Endothelial cell (in vitro differentiated cells): ENCODE measurements around the gene TOX4. TPM values are rescaled to one million over a fixed set of nuclear protein-coding genes. Genes with fewer than 3 reads are reported as not detected.

Source experiments
- DNase-seq: peaks from one replicate; pipeline ENCODE4 v3.0.0; 2021; ENCODE audit warnings: low spot score
- H3K27ac Mint-ChIP-seq: one replicate; pipeline ENCODE4 v1.8.0; 2021; ENCODE audit warnings: mixed read lengths, inconsistent platforms; ENCODE audit not compliant: unreplicated experiment
- H3K27me3 Mint-ChIP-seq: one replicate; pipeline ENCODE4 v1.8.0; 2021; ENCODE audit warnings: mild to moderate bottlenecking, moderate library complexity, mixed read lengths, inconsistent platforms; ENCODE audit not compliant: unreplicated experiment
- H3K36me3 Mint-ChIP-seq: one replicate; pipeline ENCODE4 v1.8.0; 2021; ENCODE audit warnings: mild to moderate bottlenecking, low read depth, mixed read lengths, inconsistent platforms; ENCODE audit not compliant: unreplicated experiment
- H3K4me1 Mint-ChIP-seq: one replicate; pipeline ENCODE4 v1.8.0; 2021; ENCODE audit warnings: mild to moderate bottlenecking, mixed read lengths, inconsistent platforms; ENCODE audit not compliant: unreplicated experiment
- H3K4me3 Mint-ChIP-seq: one replicate; pipeline ENCODE4 v1.8.0; 2021; ENCODE audit warnings: mild to moderate bottlenecking, mixed read lengths, inconsistent platforms; ENCODE audit not compliant: unreplicated experiment
- H3K9me3 Mint-ChIP-seq: one replicate; pipeline ENCODE4 v1.8.0; 2021; ENCODE audit warnings: mixed read lengths, inconsistent platforms; ENCODE audit not compliant: unreplicated experiment
- CTCF ChIP-seq: fragments of 200-600 bp; sonication (generic); IDR thresholded peaks from one replicate; pipeline ENCODE4 v1.5.0; 2021; ENCODE audit warnings: antibody characterized with exemption; ENCODE audit not compliant: unreplicated experiment
- total RNA-seq: library from RNA; stranded (reverse); fragmentation: NEBNext Ultra II Directional; extraction: Animal tissue kit (Norgen Biotek cat#: 25700); gene quantifications from one replicate; pipeline ENCODE4 v1.2.1, GENCODE V29; 2021; ENCODE audit not compliant: unreplicated experiment

TOX4 gene
- total RNA-seq, 1 donor from 2014 or later = 70.8 TPM

DNA sequence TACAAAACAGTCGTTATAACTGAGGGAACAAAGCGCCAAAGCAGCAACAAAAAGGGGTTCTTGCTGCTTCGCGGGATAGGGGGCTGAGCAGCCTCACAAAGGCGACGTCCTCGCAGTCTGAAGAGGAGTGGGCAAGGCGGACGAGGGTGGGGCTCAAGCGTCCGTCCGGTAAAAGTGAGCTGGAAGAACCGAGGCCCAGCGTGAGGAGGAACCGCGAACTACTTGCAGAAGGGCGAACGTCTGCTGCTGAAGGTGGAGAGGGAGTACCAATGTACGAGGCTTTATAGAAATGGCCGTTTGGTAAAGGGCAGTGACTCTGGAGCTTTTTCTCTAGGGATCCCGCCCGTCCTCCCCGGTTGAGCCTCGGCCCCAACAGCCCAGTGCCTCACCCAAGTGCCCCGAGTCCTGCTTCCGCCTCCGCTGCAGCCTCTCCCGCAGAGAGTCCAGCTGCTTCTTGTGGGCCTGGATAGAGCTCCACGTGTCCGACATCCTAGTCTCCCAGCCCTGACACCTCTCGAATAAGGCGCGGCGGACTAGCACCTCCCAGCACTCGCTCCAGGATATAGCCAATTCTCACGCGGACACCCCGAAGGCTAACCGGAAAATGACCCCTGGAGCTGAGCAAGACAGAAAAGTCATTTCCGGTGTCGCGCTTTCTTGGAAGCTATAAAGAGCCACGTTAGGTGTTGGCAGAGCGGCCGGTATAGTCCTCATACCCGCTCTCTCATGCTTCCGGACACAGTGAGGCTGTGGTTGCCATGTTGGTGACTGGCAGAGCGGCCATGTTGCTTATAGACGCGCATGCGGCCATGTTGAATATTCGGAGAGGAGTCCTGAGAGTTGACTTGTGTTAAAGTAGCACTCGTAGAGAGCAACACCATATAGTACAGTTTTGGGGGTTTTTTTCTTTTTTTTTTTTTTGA lies 34.0 kb downstream of the TOX4 start, which contains the start of gene METTL3:
Gene METTL3 (minus strand): TSS at position 606 of the 923 bp plus-strand sequence. CDS start 117 bp downstream, at position 489.
- peak; percentile 86 for DNase-seq
- H3K9me3 Mint-ChIP-seq = no peaks in the 10 kb centered on the region
- TF ChIP-seq CTCF = no peak
- peaks cover 16% of the 10 kb centered on the region for H3K36me3 Mint-ChIP-seq
- H3K27ac Mint-ChIP-seq = peak within 1 kb of the TSS; percentile 92
- peak within 1 kb of the TSS; percentile 94 for H3K4me3 Mint-ChIP-seq
- peaks cover 17% of the 10 kb centered on the region for H3K4me1 Mint-ChIP-seq
- peaks cover 7% of the 10 kb centered on the region for H3K27me3 Mint-ChIP-seq

GRCh38 chr14:21514341-21514740 lies 37.3 kb downstream of the TOX4 start:
- H3K27me3 Mint-ChIP-seq = peaks cover 7% of the 10 kb centered on the region
- no peak overlapping the region for H3K27ac Mint-ChIP-seq
- peaks cover 13% of the 10 kb centered on the region for H3K4me1 Mint-ChIP-seq
- no peak overlapping the region for H3K4me3 Mint-ChIP-seq
- H3K9me3 Mint-ChIP-seq = no peaks in the 10 kb centered on the region
- H3K36me3 Mint-ChIP-seq = peaks cover 6% of the 10 kb centered on the region
- TF ChIP-seq CTCF = no peak
- no peak for DNase-seq

DNA sequence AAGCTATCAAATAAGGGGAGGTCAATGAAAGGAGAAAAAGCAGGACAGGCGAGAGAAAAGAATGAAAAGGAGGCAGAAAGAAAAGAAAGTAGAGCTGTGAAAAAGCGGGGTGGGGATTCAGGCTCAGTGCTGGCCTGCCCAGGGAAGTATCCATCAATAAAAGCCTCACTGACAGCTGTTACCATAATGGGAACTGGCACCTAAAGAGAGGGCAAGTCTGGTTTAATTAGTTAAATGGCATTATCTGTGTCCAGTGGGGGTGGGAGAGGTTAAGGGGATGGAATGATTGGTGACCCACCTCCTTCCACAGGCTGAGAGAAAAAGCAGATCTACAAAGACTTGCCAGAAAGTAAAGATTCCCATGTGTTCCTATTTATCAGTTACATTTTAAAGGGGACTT lies 41.7 kb downstream of the TOX4 start:
- Mint-ChIP-seq H3K9me3 (no peaks in the 10 kb centered on the region), H3K27ac (peak overlapping the region; percentile 5), H3K36me3 (peaks cover 15% of the 10 kb centered on the region), H3K4me3 (no peak overlapping the region), H3K4me1 (no peaks in the 10 kb centered on the region), H3K27me3 (peaks cover 2% of the 10 kb centered on the region)
- no peak for TF ChIP-seq CTCF
- DNase-seq = no peak

GRCh38 chr14:21520767-21521166 lies 43.8 kb downstream of the TOX4 start:
- peaks cover 6% of the 10 kb centered on the region for H3K4me1 Mint-ChIP-seq
- H3K36me3 Mint-ChIP-seq = peaks cover 22% of the 10 kb centered on the region
- no peaks in the 10 kb centered on the region for H3K9me3 Mint-ChIP-seq
- H3K27me3 Mint-ChIP-seq = peaks cover 2% of the 10 kb centered on the region
- H3K4me3 Mint-ChIP-seq = no peak overlapping the region
- TF ChIP-seq CTCF = no peak
- DNase-seq = no peak
- no peak overlapping the region for H3K27ac Mint-ChIP-seq

GRCh38 chr14:21521501-21521900 lies 44.5 kb downstream of the TOX4 start:
- DNase-seq = no peak
- H3K4me3 Mint-ChIP-seq = no peak overlapping the region
- H3K9me3 Mint-ChIP-seq = no peaks in the 10 kb centered on the region
- H3K4me1 Mint-ChIP-seq = peaks cover 7% of the 10 kb centered on the region
- no peak for TF ChIP-seq CTCF
- no peak overlapping the region for H3K27ac Mint-ChIP-seq
- H3K36me3 Mint-ChIP-seq = peaks cover 22% of the 10 kb centered on the region
- H3K27me3 Mint-ChIP-seq = peaks cover 2% of the 10 kb centered on the region
